ENCODE measurements around the gene UBQLN4.

- no peak for TF ChIP-seq POLR2AphosphoS5 (IDR thresholded peaks at IDR 0.05)
- no peak for TF ChIP-seq REST (IDR thresholded peaks at IDR 0.05; ENCODE audit: borderline replicate concordance)
Observed at GRCh38 chr1:156090840-156091188, 37.2 kb upstream of the UBQLN4 start.

Data from neural cell (in vitro differentiated cells).